ENCODE measurements around the gene ADCY5.

Gene ADCY5

GRCh38 chr3:123326531-123326930 is 122.4 kb downstream of the ADCY5 start:
- POLR2A ChIA-PET: no interaction called here
- TF ChIP-seq SCRT2 (tag by site-specific recombination; IDR thresholded peaks at IDR 0.05) (no peak), TCF7L2 (IDR thresholded peaks at IDR 0.05; ENCODE audit: borderline replicate concordance, low read depth, low read length) (no peak)
- CTCF ChIA-PET: interaction anchor here (0.6 to 7.3 kb wide), 7 partner anchors 23 to 233 kb away, joined by 3 to 65 read pairs (median 3); no protein-coding TSS in a partner anchor
- Histone ChIP-seq H3K36me3 (ENCODE audit: control insufficient read depth in 2 of 2, insufficient read depth in 1 of 2, low read length in 2 of 2) (no peaks in the 10 kb centered on the region), H3K4me3 (ENCODE audit: low read depth, low read length) (no peak overlapping the region), H3K27ac (ENCODE audit: extremely low read depth, low read depth, low read length) (no peak overlapping the region), H3K4me1 (ENCODE audit: control insufficient read depth, insufficient read depth, low read length) (no peaks in the 10 kb centered on the region), H3K9me3 (ENCODE audit: control insufficient read depth, insufficient read depth, low read depth, low read length) (no peaks in the 10 kb centered on the region)

GRCh38 chr3:123325766-123326256 is 123.1 kb downstream of the ADCY5 start:
- CTCF ChIA-PET: interaction anchor here (1.3 to 7.3 kb wide), 4 partner anchors 16 to 233 kb away, joined by 3 to 65 read pairs (median 6); no protein-coding TSS in a partner anchor

GRCh38 chr3:123324880-123325765 is 123.8 kb downstream of the ADCY5 start:
- Histone ChIP-seq H3K4me3 (ENCODE audit: low read depth, low read length) (no peak overlapping the region), H3K27ac (ENCODE audit: extremely low read depth, low read depth, low read length) (no peak overlapping the region), H3K36me3 (ENCODE audit: control insufficient read depth in 2 of 2, insufficient read depth in 1 of 2, low read length in 2 of 2) (no peaks in the 10 kb centered on the region), H3K9me3 (ENCODE audit: control insufficient read depth, insufficient read depth, low read depth, low read length) (no peaks in the 10 kb centered on the region), H3K4me1 (ENCODE audit: control insufficient read depth, insufficient read depth, low read length) (no peaks in the 10 kb centered on the region)
- POLR2A ChIA-PET: no interaction called here
- TF ChIP-seq ZBTB7A (tag by site-specific recombination; IDR thresholded peaks at IDR 0.05; ENCODE audit: low read depth): no peak
- TF ChIP-seq ZNF560 (tag by site-specific recombination; IDR thresholded peaks at IDR 0.05; ENCODE audit: borderline replicate concordance): no peak
- no peak for TF ChIP-seq ZNF280D (tag by site-specific recombination; IDR thresholded peaks at IDR 0.05)
- no peak for TF ChIP-seq ZBTB44 (tag by site-specific recombination; IDR thresholded peaks at IDR 0.05)
- no peak for TF ChIP-seq ZBTB1 (tag by site-specific recombination; IDR thresholded peaks at IDR 0.05)
- no peak for TF ChIP-seq OSR2 (tag by site-specific recombination; IDR thresholded peaks at IDR 0.05)
- no peak for TF ChIP-seq ZNF561 (tag by site-specific recombination; IDR thresholded peaks at IDR 0.05; ENCODE audit: borderline replicate concordance)
- TF ChIP-seq KLF17 (tag by site-specific recombination; IDR thresholded peaks at IDR 0.05): no peak
- TF ChIP-seq ZSCAN23 (tag by site-specific recombination; IDR thresholded peaks at IDR 0.05): no peak
- no peak for TF ChIP-seq KLF7 (tag by site-specific recombination; IDR thresholded peaks at IDR 0.05; ENCODE audit: borderline replicate concordance)
- no peak for TF ChIP-seq REPIN1 (tag by site-specific recombination; IDR thresholded peaks at IDR 0.05; ENCODE audit: low read depth)
- TF ChIP-seq ZNF530 (tag by site-specific recombination; IDR thresholded peaks at IDR 0.05; ENCODE audit: low read depth): no peak
- no peak for TF ChIP-seq ZSCAN4 (tag by site-specific recombination; IDR thresholded peaks at IDR 0.05)
- TF ChIP-seq ZNF18 (tag by site-specific recombination; IDR thresholded peaks at IDR 0.05): no peak
- CTCF ChIA-PET: interaction anchor here (1.3 to 7.3 kb wide), 2 partner anchors 16 to 165 kb away, joined by 4 to 65 read pairs; no protein-coding TSS in a partner anchor

More at GRCh38 chr3:123325766-123326256, 123.1 kb downstream of the ADCY5 start:
- POLR2A ChIA-PET: no interaction called here
- no peaks in the 10 kb centered on the region for H3K4me1 ChIP-seq (ENCODE audit: control insufficient read depth, insufficient read depth, low read length)
- no peak overlapping the region for H3K4me3 ChIP-seq (ENCODE audit: low read depth, low read length)
- TF ChIP-seq ZNF19 (tag by site-specific recombination; IDR thresholded peaks at IDR 0.05; ENCODE audit: low read depth): no peak
- H3K27ac ChIP-seq (ENCODE audit: extremely low read depth, low read depth, low read length): no peak overlapping the region
- H3K9me3 ChIP-seq (ENCODE audit: control insufficient read depth, insufficient read depth, low read depth, low read length): no peaks in the 10 kb centered on the region
- no peaks in the 10 kb centered on the region for H3K36me3 ChIP-seq (ENCODE audit: control insufficient read depth in 2 of 2, insufficient read depth in 1 of 2, low read length in 2 of 2)
